Measurements from ENCODE around the gene DTYMK. TPM values are rescaled to one million over a fixed set of nuclear protein-coding genes. Genes with fewer than 3 reads are reported as not detected.

The DTYMK gene
- total and polyA plus RNA-seq, 2 of the 8 experiments (the other 6 are each of a cell fraction or from before 2014, with no cell fraction given) = 58.3 to 69.9 TPM

GRCh38 chr2:241686650-241687425 lies at the start of gene DTYMK (continued):
- no peak for TF ChIP-seq CHD7 (IDR thresholded peaks at IDR 0.05; ENCODE audit: insufficient replicate concordance, low read length)
- TF ChIP-seq CHD1 (IDR thresholded peaks at IDR 0.05; ENCODE audit: low read depth, low read length) = no peak
- TF ChIP-seq TAF7 (optimal IDR thresholded peaks at IDR 0.05; ENCODE audit: borderline replicate concordance, low read depth, low read length) = peak; percentile 82
- no peak for TF ChIP-seq CEBPB (IDR thresholded peaks at IDR 0.05; ENCODE audit: low read depth, low read length)
- no peak for TF ChIP-seq SIX5 (IDR thresholded peaks at IDR 0.05; ENCODE audit: low read depth, low read length)
- TF ChIP-seq RBBP5 (IDR thresholded peaks at IDR 0.05; ENCODE audit: borderline replicate concordance, low read depth, low read length) = peak; percentile 94
- no peak for TF ChIP-seq POU5F1 (IDR thresholded peaks at IDR 0.05; ENCODE audit: low read depth, low read length)
- no peak for TF ChIP-seq USF2 (IDR thresholded peaks at IDR 0.05; ENCODE audit: low read length)
- peak in 1 of 2 experiments; percentile 15; a peak in 1 of 3 replicates for TF ChIP-seq EP300 (IDR thresholded peaks at IDR 0.05; ENCODE audit: borderline replicate concordance in 1 of 2, low read depth in 2 of 2, low read length in 2 of 2)
